OCI-M2 (cell line): Measurements from ENCODE around the gene DNAJC13.

Source experiments
- DNase-seq: peaks from one replicate; lab custom pipeline; 2025; ENCODE audit not compliant: unreplicated experiment; lab: John Stamatoyannopoulos, UW

Gene DNAJC13

DNA sequence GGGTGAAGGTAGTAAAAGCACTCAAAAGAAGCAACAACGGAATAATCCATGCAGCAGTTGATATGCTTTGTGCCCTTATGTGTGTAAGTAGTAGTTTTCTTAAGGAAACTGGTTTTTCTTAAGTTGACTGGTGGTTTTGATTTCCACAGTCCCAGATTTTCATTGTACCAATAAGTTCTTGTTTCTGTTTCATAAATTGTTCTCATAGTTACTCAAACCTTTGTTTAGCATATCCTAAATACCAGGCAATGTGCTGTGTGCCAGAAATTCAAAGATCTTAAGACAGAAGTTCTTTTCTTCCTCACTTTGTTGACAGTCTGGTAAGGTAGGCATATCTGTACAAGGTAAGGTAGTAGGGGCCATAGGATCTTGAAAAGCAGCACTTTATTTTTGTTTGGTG, 40.0 kb downstream of the DNAJC13 start:
- no peak for DNase-seq

DNA sequence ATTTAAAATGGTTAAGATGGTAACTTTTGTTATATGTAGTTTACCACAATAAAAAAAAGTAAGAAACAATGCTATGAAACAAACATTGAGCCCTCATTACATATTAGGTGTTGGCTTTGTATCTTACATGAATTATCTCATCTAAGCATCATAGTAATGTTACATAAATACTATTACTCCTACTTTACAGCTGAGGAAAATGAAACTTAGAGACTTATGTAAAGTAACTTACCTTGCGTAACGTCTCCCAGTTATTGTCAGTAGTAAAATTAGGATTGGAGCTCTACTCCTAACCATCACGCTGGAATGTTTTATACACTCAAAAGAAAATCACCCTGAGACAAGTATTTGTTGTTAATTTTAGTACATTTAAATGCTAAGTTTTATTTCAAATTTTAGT, 42.2 kb downstream of the DNAJC13 start:
- DNase-seq, result no peak

DNA sequence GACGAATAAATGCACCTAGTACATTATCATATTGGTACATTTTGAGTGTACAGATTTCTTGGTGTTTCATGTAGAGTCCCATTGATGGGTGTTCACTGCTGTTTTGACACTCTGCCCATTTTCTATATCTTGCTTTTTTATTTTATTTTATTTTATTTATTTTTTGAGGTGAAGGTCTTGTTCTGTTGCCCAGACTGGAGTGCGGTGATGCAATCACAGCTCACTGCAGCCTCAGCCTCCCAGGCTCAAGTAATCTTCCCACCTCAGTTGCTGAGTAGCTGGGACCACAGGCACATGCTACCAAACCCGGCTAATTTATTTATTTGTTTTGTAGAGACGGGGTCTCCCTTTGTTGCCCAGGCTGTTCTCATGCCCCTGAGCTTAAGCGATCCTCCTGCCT, 44.2 kb downstream of the DNAJC13 start:
- DNase-seq, result no peak

DNA sequence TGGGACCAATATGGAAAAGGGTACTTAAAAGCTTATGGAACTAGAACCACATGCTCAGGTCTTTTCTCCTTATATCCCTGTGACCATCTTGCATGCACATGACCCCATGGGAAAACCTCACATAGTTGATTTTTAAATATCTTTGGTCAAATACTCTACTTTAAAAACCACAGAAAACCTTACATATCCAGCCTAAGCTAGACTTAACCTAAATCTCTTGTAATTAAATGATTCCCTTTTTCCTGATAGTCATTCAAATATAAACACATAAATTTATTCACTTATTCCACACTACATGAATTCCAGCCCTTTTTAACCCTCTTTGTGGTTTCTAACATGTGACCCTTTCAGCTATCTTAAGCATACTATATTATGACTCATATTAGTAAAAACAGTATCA, 46.8 kb downstream of the DNAJC13 start:
- DNase-seq, result no peak

DNA sequence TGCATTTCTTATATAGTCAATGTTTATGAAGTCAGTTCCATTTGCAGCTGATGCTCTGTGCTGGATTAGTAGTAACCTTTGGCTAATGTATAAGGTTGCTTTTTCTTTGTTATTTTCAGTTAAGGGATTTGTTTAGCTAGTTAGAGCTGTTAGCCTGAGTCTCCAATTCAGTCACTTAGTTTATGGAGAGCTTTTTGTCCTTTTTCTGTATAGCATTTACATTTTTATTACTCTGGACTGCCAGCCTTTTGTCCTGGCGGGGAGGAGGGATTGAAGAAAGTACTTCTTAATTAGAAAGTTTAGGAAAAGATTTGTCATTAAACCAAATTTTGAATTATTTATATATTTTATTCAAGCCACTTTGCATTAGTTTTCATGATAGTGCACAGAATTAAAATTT, 52.0 kb downstream of the DNAJC13 start:
- no peak for DNase-seq

DNA sequence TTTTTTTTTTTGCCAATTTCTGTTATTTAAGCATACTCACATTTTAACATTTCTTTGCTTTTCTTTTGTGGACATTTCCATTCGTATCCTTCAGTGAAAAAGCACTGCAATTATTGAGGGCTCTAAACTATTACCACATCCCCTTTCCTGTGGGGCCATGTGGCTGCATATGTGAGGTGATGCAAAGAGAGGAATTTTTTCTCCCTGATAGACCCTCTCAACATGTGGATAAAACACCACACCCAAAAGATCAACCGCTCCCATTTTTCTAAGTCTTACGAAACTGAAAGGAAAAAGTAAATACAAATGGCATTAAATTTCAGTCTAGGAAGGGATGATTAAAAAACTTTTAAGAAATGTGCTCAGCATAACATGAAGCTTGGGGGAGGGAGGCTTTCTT, 68.8 kb downstream of the DNAJC13 start:
- DNase-seq, result no peak

DNA sequence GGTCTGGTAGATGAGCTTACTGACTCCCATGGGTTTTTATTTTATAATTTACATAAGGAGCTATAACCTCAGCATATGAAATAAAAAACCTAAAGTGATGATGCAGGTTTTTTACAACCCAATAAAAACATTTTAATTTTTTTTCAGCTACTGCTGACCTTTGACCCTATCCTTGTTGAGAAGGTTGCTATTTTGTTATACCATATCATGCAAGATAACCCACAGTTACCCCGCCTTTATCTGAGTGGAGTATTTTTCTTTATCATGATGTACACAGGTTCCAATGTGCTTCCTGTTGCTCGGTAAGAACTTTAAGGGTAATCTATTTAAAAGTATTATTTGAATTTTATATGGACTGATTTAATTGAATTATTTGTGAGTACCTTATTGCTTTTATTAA, 70.8 kb downstream of the DNAJC13 start:
- DNase-seq, result no peak

DNA sequence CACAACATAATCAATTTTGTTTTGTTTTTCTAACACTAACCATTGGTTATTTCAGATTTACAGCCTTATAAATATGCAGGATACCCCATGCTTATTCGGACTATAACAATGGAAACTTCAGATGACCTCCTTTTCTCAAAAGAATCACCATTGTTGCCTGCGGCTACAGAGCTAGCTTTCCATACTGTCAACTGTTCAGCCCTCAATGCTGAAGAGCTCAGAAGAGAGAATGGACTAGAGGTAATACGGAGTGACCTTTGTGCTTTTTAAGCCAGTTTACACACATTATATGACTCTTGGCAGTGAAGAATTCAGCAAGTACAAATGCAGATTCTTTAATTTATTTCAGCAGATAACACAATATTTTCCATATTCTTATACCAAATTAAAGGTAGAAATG, 81.8 kb downstream of the DNAJC13 start:
- no peak for DNase-seq

DNA sequence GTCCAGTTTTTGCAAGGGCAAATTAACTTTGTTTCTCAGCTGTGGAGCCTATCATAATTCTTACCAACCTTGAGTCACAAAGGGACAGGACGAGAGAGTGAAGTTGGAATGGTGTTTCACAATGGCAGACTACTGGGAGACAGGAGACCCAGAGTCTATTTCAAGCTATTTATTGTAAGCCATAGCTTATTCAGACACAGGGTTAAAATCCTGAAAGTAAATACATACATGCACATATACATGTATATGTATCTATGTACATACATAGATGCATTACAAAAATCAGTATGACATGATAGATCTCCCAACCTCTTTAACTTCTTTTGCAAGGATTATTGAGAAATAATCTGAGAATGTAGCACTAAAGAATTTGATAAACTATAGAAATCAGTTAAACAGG, 86.3 kb downstream of the DNAJC13 start:
- DNase-seq, result no peak

DNA sequence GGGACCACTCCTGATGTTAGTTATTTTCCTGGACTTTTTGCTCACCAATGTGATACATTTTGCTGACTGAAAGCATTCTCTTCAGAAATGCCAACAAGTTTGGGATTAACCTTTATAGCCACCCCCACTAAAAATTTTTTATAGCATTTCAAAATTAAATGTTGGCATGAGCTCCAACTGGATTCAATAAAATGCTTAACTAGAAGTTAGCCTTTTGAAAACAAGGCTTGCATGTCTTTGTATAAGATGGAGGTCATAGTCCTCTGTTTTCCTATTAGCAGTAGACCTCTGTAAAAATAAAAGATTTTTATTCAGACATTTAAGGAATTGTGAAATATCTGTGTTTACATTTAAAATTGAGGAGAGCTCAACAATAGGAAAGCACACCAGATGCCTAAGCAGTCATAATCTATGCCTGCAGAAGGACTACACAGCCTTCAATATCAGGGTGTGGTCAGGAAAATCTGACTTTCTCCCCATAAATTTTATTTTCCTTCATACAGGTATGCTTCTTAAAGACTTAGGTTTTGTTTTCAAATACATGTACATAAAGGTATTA, 87.2 kb downstream of the DNAJC13 start:
- no peak for DNase-seq

DNA sequence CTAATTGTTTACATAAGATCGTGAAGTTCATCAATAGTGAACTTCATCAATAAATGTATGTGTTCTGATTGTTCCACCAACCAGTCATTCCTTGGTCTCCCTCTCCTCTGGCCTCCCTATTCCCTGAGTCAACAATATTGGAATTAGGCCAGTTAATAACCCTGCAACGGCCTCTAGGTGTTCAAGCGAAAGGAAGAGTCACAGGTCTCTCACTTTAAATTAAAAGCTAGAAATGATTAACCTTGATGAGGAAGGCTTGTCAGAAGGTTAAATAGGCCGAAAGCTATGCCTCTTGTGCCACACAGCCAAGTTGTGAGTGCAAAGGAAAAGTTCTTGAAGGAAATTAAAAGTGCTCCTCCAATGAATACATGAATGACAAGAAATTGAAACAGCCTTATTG, 90.4 kb downstream of the DNAJC13 start:
- DNase-seq, result no peak

DNA sequence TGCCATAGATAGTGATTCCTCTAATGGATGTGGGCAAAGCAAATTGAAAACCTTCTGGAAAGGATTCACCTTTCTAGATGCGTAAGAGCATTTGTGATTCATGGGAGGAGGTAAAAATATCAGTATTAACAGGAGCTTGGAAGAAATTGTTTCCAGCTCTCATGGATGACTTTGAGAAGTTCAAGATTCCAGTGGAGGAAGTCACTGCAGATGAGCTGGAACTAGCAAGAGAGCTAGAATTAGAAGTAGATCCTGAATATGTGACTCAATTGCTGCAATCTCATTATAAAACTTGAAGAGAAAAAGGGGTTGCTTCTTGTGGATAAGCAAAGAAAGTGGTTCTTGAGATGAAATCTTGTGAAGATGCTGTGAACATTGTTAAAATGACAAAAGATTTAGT, 91.8 kb downstream of the DNAJC13 start:
- DNase-seq, result no peak

DNA sequence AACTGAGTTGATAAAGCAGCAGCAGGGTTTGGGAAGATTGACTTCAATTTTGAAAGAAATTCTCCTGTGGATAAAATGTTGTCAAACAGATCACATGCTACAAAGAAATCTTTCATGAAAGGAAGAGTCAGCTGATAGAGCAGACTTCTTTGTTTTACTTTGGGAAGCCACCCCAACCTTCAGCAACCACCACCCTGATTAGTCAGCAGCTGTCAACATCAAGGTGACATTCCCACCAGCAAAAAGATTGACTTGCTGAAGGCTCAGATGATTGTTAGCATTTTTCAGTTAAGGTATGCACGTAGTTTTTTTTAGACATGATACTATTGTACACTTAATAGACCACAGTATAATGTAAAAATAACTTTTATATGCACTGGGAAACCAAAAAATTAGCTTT, 92.2 kb downstream of the DNAJC13 start:
- no peak for DNase-seq

DNA sequence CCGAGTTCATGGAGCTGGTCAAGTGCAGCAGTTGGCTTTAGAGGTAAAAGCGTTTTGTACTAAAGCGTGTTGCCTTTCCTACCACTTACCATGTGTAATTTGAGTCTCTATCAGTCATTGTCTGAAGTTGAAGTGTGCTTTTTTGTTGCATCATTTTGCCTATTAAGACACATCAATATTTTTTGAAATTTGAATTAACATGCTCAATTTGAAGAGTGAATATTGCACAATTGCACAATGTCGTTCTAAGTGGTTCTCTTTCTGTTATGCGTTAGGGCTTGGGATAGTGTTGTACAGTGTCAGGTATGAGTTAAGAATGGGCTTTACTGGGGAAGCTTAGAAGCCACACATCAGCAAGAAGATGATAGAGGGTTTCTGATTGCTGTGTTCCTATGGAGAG, 95.8 kb downstream of the DNAJC13 start:
- DNase-seq, result no peak

DNA sequence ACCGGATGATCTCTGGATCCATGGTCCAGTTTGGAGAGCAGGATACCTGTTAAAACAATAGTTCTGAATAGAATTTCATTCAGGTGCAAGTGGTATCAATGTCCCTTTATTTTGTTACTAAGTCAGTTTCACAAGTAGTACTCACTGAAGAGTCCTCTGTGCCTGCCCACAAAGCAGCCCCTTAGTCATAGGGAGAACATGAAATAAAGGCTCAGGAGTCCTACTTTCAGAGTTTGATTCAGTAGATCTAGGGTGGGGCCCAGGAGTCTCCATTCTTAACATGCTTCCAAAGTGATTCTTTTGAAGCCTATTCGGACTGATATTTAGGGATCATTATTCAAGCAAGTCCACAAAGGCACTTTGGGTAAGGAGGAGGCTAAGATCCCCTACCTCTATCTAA, 100.0 kb downstream of the DNAJC13 start:
- no peak for DNase-seq

DNA sequence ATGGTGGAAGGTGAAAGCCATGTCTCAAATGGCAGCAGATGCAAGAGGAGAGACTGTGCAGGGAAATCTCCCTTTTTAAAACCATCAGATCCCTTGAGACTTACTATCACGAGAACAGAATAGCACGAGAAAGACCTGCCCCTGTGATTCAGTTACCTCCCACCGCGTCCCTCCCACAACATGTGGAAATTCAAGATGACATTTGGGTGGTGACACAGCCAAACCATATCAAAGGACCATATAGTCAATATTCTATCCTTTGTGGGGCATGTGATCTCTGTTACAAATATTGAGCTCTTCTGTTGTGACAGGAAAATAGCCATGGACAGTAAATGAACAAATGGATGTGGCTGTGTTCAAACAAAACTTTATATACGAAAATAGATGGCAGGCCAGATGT, 102.6 kb downstream of the DNAJC13 start:
- no peak for DNase-seq

DNA sequence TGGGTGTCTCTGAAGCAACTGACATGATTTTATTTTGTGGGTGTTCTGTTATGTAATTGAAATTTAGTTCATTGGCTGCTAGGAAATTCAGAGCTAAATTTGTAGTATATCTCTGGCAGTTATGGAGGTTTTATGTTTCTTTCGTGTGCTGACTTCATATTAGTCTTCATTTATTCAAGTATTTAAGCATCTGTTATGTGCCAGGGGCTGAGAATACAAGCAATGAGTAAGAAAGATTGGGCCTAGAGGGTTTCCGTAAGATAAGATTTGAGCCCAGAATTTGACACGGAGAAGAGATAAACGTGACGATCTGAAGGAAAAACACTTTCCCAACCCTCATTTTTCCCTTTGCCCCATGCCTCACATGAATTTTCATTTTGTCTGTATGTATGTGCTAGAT, 104.6 kb downstream of the DNAJC13 start:
- DNase-seq, result no peak

DNA sequence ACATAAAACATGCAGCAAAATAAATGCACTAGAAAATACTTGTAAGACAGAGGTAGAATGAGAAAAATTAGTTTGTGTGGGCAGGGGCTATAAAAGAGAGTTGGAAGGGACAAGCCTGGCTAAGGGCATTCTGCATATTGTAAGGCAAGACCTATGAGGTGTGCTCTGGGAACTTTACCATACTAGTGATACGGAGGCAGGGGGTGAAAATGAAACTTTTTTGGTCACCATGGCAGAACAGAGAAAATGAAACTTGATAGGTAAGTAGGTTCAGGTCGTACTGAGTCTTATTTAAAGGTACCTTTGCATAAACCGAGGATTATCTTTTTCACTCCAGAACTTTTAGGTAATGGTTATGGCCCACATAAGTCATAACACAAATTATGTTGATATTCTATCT, 105.1 kb downstream of the DNAJC13 start:
- no peak for DNase-seq

DNA sequence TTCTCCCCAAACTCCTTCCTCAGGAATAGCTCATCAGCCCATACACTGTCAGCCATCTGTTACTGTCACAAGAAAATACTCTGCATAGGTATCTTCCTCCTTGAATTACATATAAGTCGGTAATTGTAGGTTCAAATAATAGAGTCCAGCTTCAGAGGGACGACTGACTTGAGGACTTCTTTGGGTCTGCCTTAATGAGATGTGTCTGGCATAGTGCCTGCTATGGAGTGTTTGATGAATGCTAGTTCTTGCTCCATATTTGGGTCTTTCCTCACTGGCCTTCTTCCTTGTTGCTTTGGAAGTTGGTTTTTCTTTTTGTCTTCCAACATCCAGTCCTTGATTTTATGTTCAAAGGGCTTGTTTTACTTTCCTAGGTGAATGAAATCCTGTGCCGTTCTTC, 113.3 kb downstream of the DNAJC13 start:
- DNase-seq, result no peak

DNA sequence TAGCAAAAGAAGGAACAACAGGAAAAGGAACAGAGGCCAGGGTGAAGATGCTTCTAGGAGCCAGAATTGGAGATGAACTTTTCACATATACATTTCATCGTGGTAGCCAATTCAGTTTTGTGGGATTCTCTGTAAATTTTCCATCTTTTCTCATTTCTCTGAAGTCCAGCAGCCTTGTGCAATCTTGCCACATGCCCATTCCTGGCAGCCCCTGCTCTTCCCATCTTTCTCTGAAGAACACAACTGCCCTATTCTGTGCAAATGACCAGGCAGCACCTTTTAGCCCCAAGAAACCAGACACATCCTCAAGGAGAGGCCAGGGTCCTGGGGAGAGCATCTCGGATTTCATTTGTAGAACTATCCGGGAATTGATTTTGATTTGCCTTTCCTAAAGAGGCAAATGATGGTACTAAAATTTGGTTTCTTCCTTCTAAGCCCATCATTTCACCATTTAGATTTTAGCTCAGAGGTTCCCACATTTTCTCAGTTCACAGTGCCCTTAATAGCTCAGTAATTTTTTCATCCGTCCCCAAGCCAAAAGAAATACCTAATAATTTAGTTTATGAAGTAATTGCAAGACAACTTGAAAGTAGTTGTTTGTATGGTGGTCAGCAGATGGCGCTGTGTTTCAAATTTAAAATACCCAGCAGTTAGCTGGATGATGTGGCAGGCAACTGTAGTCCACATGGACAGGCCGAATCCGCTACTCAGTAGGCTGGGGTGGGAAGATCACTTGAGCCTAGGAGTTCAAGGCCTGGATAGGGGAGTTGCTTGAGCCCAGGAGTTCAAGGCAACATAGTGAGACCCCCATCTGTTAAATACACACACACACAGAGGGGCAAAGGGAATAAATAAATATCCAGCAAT, 118.5 kb downstream of the DNAJC13 start:
- no peak for DNase-seq

DNA sequence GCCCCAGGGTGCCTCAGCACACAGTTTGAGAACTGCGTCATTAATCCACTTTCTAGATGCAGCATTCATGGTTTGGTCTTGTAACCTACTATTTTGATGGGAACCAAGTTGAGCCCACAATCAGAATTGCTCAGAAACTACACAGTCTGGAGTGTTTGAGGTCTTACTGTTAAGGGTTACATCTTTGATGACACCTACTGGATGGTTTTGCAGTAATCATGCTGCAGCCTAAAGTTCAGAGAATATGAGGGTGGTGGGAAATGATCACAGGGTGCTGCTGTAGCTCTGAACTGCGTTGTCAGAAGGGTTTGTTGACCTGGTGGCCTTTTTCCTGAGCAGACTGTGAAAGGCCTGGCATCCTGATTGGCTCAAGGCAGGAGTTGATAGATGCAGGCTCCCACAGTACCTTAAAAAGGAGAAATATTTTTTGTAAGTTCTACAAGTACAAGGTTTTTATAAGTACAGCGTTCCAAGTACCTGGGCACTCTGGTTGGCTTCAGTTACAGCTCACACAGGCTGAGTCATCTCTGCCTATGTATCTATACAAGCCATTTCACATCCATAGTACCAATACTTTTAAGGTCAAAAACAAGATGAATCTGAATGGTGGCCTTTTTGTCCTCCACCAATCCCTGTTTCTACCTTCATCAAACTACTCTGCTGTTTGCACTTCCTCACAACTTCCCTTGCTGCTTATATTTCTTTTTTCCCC, 119.3 kb downstream of the DNAJC13 start:
- no peak for DNase-seq

DNA sequence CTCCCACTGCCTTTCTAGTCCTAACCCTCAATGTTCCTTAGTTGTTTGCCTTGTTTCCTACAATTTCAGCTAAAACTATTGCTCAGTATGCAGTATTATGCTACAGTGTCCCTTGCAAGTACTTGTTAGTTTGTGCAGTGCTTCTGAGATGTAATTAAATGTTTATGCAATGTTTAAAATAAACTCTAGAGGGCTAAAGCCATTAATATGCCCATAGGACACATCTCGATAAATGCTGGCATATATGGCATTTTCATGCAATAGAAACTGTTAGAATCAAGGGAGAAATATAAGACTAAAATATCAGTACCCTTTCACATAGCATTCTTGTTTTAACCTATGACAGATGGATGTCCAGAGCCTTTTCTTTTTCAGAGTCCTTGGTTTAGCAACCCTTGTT, 120.0 kb downstream of the DNAJC13 start:
- DNase-seq, result no peak
